Prostate gland (tissue), 2 donors: Measurements from ENCODE around the gene DDX47.

Experiments used
- POLR2AphosphoS5 ChIP-seq: sonication (generic); formaldehyde crosslinking; IDR thresholded peaks from one replicate; pipeline ENCODE4 v1.6.1; 2017; ENCODE audit warnings: antibody characterized with exemption
- TF ChIP-seq, protein P1 (sequence below), 4 experiments: fragments of 200-600 bp in 2 of 4; fragments of 450-650 bp in 2 of 4; sonication (generic) in 2 of 4; IDR thresholded peaks; 1 replicate in 3 of 4; 2 replicates in 1 of 4; pipeline ENCODE4 v1.5.1; 2016 to 2019; ENCODE audit warnings: antibody characterized with exemption in 4 of 4, mild to moderate bottlenecking in 2 of 4, moderate library complexity in 2 of 4

- TF ChIP-seq, protein P1, sequence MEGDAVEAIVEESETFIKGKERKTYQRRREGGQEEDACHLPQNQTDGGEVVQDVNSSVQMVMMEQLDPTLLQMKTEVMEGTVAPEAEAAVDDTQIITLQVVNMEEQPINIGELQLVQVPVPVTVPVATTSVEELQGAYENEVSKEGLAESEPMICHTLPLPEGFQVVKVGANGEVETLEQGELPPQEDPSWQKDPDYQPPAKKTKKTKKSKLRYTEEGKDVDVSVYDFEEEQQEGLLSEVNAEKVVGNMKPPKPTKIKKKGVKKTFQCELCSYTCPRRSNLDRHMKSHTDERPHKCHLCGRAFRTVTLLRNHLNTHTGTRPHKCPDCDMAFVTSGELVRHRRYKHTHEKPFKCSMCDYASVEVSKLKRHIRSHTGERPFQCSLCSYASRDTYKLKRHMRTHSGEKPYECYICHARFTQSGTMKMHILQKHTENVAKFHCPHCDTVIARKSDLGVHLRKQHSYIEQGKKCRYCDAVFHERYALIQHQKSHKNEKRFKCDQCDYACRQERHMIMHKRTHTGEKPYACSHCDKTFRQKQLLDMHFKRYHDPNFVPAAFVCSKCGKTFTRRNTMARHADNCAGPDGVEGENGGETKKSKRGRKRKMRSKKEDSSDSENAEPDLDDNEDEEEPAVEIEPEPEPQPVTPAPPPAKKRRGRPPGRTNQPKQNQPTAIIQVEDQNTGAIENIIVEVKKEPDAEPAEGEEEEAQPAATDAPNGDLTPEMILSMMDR (IDR thresholded peaks at IDR 0.05), result no peak
- no peak for TF ChIP-seq POLR2AphosphoS5
These were observed 32.7 kb downstream of the DDX47 start for GRCh38 chr12:12845794-12846243.
